ENCODE measurements around the gene RS1. TPM values are rescaled to one million over a fixed set of nuclear protein-coding genes. Genes with fewer than 3 reads are reported as not detected.

RS1 gene
- total and polyA plus RNA-seq, 2 of the 13 experiments (the other 11 are each of a cell fraction or from before 2014, with no cell fraction given), result not detected

DNA sequence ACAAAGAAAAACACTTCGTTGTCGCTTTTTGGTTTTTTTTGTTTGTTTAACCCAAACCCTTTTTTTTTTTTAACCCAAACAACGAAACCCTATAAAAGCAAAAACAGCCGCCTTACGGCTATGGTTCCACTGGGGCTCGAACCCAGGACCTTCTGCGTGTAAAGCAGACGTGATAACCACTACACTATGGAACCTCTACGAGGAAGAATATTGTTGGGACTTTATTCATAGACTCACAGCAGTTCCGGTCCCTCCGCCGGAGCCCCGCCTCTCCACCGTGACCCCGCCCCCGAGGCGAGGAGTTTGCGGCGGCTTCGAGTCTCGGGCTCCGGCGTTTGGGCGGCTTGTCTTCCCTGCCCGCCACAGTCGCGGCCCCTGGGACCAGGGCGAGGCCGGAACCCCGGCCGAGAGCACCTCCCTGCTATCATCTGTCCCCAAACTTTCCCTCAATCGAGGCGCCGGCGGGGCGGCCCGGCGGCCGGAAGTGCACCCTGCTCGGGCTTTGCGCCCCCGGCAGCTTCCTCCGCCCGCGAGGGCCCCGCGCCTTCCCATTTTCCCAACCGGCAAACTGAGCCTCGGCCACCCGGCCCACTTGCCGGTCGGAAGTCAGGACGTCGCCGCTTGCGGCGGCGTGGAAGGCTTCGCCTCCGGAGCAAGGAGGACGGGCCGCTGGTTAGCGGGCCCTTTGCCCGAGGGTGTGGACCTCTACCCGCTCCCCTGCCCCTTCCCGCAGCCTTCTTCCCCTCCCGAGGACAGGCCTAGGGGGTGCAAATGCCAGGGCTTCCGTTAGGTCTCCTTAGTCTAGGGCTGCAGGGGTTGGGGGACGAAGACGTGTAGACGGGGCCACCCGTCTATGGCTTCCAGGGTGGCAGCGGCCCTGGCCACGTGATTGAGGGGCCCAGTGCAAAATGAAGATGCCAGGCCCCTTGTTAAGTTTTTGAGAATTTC is 3.2 kb upstream of the RS1 start (continued):
- TF ChIP-seq, protein P1, sequence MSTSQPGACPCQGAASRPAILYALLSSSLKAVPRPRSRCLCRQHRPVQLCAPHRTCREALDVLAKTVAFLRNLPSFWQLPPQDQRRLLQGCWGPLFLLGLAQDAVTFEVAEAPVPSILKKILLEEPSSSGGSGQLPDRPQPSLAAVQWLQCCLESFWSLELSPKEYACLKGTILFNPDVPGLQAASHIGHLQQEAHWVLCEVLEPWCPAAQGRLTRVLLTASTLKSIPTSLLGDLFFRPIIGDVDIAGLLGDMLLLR (CRISPR knock-in tag; IDR thresholded peaks at IDR 0.05), result no peak
- TF ChIP-seq ZNF563 (CRISPR knock-in tag; IDR thresholded peaks at IDR 0.05) (0 out of 2 replicates have a peak, but pooled peaks have one; percentile 19), KLF16 (CRISPR knock-in tag; IDR thresholded peaks at IDR 0.05) (0 out of 4 replicates have a peak, but pooled peaks of 1 of the 2 experiments have one; percentile 27), ZFP1 (CRISPR knock-in tag; IDR thresholded peaks at IDR 0.05) (0 out of 2 replicates have a peak, but pooled peaks have one; percentile 41), ZNF775 (CRISPR knock-in tag; IDR thresholded peaks at IDR 0.05; ENCODE audit: borderline replicate concordance) (no peak), ZBTB21 (CRISPR knock-in tag; IDR thresholded peaks at IDR 0.05) (no peak), ZNF382 (CRISPR knock-in tag; IDR thresholded peaks at IDR 0.05; ENCODE audit: borderline replicate concordance) (no peak), NR2C2 (CRISPR knock-in tag; IDR thresholded peaks at IDR 0.05; ENCODE audit: borderline replicate concordance) (no peak), ARNTL (CRISPR knock-in tag; IDR thresholded peaks at IDR 0.05) (no peak), ZNF788 (CRISPR knock-in tag; IDR thresholded peaks at IDR 0.05; ENCODE audit: borderline replicate concordance) (no peak), ZNF790 (CRISPR knock-in tag; IDR thresholded peaks at IDR 0.05; ENCODE audit: borderline replicate concordance) (0 out of 2 replicates have a peak, but pooled peaks have one; percentile 31), ZNF777 (CRISPR knock-in tag; IDR thresholded peaks at IDR 0.05) (peak; percentile 88), POLR2AphosphoS2 (IDR thresholded peaks at IDR 0.05; ENCODE audit: low read depth, low read length) (no peak), NR3C1 (CRISPR knock-in tag; IDR thresholded peaks at IDR 0.05) (no peak), ASH2L (IDR thresholded peaks at IDR 0.05; ENCODE audit: insufficient read length, low read depth, low read length) (peak; percentile 99), ZBTB3 (CRISPR knock-in tag; IDR thresholded peaks at IDR 0.05; ENCODE audit: borderline replicate concordance, low read depth) (no peak), NONO (IDR thresholded peaks at IDR 0.05) (no peak), NONO (CRISPR knock-in tag; conservative IDR thresholded peaks at IDR 0.05) (0 out of 2 replicates have a peak, but pooled peaks have one; percentile 22)
- TF ChIP-seq, protein P2, sequence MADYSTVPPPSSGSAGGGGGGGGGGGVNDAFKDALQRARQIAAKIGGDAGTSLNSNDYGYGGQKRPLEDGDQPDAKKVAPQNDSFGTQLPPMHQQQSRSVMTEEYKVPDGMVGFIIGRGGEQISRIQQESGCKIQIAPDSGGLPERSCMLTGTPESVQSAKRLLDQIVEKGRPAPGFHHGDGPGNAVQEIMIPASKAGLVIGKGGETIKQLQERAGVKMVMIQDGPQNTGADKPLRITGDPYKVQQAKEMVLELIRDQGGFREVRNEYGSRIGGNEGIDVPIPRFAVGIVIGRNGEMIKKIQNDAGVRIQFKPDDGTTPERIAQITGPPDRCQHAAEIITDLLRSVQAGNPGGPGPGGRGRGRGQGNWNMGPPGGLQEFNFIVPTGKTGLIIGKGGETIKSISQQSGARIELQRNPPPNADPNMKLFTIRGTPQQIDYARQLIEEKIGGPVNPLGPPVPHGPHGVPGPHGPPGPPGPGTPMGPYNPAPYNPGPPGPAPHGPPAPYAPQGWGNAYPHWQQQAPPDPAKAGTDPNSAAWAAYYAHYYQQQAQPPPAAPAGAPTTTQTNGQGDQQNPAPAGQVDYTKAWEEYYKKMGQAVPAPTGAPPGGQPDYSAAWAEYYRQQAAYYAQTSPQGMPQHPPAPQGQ (CRISPR knock-in tag; IDR thresholded peaks at IDR 0.05; ENCODE audit: borderline replicate concordance), result no peak
- TF ChIP-seq, protein P3, sequence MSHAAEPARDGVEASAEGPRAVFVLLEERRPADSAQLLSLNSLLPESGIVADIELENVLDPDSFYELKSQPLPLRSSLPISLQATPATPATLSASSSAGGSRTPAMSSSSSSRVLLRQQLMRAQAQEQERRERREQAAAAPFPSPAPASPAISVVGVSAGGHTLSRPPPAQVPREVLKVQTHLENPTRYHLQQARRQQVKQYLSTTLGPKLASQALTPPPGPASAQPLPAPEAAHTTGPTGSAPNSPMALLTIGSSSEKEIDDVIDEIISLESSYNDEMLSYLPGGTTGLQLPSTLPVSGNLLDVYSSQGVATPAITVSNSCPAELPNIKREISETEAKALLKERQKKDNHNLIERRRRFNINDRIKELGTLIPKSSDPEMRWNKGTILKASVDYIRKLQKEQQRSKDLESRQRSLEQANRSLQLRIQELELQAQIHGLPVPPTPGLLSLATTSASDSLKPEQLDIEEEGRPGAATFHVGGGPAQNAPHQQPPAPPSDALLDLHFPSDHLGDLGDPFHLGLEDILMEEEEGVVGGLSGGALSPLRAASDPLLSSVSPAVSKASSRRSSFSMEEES (CRISPR knock-in tag; IDR thresholded peaks at IDR 0.05), result no peak
- TF ChIP-seq, protein P4, sequence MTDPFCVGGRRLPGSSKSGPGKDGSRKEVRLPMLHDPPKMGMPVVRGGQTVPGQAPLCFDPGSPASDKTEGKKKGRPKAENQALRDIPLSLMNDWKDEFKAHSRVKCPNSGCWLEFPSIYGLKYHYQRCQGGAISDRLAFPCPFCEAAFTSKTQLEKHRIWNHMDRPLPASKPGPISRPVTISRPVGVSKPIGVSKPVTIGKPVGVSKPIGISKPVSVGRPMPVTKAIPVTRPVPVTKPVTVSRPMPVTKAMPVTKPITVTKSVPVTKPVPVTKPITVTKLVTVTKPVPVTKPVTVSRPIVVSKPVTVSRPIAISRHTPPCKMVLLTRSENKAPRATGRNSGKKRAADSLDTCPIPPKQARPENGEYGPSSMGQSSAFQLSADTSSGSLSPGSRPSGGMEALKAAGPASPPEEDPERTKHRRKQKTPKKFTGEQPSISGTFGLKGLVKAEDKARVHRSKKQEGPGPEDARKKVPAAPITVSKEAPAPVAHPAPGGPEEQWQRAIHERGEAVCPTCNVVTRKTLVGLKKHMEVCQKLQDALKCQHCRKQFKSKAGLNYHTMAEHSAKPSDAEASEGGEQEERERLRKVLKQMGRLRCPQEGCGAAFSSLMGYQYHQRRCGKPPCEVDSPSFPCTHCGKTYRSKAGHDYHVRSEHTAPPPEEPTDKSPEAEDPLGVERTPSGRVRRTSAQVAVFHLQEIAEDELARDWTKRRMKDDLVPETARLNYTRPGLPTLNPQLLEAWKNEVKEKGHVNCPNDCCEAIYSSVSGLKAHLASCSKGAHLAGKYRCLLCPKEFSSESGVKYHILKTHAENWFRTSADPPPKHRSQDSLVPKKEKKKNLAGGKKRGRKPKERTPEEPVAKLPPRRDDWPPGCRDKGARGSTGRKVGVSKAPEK (CRISPR knock-in tag; IDR thresholded peaks at IDR 0.05; ENCODE audit: borderline replicate concordance), result no peak
